ENCODE data around the gene CD248.

The CD248 gene

DNA sequence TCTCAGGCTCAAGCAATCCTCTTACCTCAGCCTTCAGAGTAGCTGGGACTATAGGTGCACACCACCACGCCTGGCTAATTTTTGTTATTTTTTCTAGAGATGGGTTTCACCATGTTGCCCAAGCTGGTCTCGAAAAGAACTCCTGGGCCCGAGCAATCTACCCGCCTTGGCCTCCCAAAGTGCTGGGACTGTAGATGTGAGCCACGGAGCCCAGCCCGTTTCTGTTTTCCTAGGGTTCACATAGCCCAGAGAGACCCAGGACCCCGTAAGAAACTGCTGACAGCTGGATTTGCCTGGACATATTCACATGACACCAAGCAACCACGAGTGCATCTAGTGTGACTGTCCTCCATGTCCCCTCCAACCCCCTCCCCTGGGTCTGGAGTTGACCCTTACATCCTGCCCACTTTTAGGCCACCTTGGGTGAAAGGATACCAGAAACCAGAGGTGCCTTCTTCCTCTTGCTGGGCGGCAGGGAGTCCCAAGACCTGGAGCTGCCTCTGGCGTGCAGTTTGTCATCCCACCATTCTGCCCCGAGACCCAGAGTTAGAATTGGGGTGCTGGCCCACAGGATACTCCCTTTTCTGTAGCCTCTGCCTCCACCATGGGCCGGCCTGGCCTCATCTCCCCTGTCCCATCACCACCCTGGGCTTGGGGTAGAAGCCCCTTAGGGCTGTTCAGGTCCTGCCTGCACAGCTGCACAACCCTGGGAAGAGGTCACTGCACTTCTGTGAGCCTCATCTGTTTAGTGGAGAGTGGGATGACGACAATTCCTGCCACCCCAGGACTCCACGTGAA, 23.0 kb upstream of the CD248 start:
- no peak for DNase-seq

DNA sequence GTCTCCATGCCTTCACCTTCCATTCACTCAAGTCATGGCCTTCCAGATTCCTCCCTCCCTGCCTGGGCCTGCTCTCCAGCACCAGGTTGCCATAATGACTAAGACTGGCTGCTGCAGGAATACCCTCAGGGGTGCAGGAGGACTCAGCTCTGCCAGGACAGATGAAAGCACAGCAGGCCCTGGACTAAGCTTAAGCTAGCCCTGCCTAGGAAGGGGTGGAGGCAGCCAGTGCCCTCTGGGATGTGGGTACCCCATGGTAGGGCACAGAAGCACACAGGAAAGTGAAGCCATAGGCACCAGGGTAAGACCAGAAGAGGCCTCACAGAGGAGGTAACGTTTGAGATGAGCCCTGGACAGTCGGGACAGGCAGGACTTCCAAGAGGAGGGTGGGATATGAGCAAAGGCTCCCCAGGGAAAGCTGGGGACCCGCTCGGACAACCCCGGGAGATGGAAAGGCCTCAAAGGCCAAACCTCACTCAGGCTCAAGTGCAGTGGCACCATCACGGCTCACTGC, 22.4 kb upstream of the CD248 start:
- no peak for DNase-seq

DNA sequence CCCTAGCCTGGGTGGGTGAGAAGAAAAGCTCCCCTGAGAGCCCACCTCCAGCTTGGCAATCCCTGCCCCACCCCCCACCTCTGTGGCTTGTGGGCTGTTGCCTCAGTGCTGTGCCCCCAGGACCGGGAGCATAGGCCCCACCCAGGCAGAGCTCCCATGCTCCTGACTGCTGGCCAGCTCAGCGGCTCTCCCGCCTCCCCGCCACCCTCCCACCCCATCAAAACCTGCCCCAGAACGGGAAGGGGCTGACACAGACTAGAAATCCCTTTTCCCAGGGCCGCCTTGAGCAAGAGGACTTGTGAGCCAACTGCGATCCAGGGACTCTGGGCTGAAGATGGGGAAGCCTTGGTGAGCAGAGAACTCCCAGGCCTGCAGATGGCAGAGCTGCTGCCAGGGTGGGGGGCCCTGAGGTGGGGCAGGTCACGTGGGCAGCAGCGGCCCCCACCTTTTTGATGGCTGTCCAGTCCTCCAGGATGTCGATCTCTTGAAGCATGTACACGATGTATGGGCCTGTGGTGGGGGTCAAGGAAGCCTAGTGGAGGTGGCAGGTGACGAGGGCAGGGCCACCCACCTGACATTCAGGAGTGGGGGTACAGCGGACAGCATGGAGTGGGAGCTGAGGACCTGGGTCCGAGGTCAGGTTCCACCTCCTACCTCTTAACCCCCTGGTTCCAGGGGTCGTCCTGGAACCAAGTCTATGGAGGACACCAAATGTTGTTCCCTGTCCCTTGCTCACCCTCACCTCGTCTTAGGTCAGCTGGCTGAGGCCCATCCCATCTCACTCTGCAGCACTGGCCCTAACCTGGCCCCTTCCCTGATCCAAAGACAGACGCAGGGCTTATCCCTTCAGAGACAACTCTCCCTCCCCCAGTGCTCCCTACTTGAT, 21.7 kb upstream of the CD248 start:
- no peak for DNase-seq

DNA sequence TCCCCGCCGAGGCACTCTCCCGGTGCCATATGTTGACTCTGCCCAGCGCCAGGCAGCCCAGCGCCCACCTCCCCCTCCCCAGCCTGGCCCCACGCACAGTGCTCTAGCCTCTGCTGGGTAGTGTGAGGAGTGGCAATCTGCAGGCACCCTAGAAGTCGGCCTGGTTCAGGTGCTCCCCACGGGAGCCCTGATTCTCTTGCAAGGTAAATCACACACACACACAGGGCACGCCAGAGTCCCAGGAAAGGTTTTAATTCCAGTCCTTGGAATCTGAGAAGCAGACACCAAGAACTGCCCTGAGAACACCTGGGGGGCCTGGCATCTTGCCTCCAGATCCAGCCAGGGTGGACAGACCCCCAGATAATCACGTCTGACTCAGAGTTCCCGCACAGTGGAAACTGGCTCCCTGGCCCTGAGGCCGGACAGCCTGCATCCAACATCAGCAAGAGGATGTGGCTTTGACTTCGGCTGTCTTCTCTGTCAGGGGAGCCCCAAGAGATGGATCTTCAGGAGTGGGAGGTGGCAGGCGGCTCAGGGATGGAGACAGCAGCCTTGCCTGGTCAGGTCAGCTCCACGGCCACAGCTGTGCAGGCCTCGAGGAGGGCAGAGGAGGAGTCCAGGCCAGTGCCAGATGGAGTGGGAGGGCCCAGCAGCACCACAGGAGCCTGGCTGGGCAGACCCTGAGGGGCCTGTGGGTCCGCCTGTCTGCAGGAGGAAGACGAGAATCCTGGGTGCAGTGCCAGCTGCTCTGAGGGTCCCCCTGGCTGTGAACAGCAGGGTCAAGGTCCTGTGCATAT, 20.5 kb upstream of the CD248 start:
- no peak for DNase-seq

DNA sequence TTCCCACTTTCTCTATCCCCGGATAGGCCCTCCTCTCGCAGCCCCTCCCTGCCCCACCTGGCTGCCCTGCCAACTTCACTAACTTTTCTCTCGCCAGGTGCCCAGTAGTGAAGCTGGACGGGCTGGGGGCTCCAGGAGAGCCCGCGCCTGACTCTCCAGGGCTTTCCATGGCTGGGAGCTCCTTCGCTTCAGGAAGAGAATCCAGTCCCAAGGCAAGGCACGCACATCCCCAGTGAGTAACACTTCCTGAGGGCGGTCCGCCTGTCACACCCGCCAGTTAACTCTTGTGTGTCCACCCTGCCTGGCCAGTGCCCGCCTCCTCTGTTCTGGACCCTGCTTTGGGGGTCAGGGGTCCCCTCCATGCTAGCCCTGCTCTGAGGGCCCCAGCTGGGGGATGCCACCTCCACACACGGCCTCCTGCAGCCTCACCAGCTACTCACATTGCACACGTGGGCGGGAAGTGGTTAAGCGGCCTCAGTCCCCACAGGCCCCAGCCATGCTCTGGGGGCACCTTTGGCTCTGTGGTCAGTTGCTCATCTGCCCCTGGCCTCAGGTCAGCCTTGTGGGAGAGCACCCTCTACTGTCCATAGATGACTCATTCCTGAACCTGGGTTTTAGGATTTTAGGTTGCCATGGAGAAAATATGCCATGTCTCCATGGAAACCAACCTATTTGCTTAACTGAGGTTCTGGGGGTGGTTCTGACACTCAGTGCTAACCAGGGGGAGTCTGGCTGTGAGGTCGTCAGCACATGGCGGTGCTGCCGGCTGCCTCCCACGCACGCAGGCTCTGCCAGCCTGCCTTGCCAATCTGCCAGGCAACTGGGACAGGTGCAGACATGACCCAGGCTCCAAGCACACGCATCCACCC, 19.6 kb upstream of the CD248 start, which contains the start of gene RIN1:
Gene RIN1, minus strand, starts transcription at position 201 of the 869 bp plus-strand sequence. Its CDS starts 32 bp downstream, at position 169.
- no peak for DNase-seq

DNA sequence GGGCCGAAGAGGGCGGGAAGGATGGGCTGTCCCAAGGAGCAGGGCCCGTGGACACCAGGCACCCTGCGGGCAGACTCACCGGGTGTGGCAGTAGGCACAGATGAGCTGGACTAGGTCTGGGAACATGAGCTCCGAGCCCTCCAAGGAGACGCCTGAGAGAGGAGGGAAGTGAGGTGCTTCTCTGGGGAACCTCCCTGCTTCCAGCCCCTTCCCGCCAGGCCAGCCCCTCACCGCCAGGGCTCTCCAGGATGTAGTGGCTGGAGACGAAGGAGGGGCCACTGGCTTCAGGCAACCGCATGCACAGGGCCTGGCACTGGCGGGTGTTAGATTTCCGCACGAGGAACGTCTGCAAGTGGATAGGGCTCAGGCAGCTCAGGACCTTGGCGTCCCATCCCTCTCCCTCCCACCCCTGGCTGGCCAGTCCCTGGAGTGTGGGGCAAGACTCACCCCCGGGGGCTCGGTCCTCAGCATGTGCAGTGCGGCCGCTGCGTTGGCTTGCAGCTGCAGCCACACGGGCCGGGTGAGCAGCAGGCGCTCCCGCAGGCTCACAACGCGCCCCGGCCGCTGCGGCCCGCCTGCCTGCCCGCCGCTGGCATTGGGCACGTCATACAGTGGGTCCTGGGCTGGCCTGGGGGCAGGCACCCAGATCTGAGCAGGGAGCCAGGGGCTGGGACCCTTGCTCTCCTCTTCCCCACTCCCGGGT, 18.8 kb upstream of the CD248 start:
- no peak for DNase-seq

DNA sequence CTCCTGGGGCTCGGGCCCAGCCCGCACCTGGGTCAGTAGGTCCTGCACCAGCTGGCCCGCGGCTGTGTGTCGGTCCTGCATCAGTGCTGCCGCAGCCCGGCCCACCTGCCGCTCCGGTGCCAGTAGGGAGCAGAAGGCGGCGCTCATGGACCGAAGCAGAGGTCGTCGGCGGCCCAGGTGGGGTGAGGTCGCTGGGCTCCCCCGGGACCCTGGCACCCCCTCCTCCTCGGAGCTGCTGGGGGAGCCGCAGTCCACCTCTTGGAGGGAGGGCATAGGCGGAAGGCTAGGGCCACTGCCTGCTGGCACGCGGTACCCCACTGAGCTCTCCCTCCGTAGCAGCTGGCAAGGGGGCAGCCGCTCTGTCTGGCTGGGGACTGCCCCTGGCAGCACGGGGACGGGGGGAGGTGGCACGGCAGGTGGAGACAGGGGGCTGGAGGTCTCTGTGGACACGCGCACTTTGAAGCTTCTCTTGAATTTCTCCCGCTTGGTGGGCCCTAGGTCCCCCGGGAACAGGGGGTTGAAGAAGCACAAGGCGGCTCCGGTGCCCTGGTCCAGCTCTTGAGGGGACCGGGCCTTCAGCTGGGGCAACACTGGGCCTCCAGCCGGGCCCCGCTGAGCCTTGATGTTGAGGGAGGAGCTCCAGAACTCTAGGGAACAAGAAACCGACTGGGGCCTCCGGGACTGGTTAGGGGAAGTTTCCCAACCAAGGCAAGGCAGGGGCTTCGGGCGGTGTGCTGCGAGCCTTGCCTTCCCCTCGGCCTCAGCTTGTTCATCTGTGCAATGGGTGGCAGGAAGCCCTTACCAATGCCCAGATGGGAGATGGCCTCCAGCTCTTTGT, 18.0 kb upstream of the CD248 start:
- DNase-seq: no peak

DNA sequence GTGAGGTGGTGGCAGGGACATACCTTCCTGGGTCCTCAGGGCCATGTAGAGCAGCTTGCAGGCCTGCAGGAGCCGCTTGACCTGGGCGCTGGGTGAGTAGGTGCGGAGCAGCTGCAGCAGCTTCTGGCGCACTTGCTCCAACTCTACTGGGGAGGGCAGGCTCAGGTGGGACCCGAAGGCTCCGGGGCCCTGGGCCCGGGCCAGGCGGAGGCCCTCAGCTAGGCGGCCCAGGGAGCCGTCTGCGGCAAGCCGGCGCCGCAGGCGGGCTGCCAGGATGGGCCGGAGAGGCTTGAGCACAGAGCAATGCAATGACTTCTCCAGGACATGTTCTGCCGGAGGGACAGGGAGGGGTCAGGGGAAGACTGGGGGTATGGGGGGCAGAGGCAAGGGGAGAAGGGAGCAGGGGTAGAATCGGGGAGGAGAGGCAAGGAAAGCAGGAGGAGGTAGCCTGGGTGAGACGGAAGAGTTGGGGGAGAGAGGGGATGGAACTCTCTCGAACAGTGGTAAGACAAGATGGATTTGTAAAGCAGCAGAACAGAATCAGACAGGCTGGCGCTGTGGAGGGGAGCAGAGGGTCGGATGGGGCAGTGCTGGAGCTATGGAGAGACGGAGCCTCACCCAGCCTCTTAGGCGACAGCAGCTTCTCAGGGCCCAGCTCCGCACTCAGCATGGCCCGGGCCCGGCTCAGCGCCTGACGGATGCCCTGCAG, 17.2 kb upstream of the CD248 start:
- DNase-seq: no peak

DNA sequence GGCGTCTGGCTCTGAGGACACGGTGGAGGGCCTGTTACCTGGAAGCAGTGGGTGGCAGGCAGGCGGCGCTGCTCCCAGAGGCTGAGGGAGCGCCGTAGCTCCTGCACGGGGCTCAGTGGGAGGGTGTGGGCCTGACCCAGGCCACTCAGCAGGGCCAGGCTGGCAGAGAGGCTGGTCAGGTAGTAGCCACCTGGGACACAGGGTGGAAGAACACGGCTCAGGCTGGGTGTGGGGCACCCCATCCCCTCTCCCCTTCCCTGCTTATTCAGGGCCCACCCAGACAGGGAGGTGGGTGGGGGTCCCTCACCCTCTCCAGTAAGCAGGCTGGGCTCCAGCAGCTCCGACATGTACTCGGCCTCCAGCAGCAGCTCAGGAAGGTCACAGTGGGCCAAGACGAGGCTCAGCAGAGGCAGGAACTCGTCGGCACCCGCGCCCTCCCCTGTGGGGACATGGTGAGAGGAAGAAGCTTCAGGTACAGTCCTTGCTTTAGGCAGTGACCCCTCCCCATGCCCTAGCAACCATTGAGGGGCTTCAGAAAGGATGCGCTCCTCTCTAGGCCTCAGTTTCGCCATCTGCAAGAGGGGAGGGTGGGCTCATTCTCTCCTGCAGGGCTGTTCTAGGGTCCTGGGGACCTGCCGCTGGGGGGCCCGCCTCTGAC, 16.5 kb upstream of the CD248 start:
- no peak for DNase-seq

DNA sequence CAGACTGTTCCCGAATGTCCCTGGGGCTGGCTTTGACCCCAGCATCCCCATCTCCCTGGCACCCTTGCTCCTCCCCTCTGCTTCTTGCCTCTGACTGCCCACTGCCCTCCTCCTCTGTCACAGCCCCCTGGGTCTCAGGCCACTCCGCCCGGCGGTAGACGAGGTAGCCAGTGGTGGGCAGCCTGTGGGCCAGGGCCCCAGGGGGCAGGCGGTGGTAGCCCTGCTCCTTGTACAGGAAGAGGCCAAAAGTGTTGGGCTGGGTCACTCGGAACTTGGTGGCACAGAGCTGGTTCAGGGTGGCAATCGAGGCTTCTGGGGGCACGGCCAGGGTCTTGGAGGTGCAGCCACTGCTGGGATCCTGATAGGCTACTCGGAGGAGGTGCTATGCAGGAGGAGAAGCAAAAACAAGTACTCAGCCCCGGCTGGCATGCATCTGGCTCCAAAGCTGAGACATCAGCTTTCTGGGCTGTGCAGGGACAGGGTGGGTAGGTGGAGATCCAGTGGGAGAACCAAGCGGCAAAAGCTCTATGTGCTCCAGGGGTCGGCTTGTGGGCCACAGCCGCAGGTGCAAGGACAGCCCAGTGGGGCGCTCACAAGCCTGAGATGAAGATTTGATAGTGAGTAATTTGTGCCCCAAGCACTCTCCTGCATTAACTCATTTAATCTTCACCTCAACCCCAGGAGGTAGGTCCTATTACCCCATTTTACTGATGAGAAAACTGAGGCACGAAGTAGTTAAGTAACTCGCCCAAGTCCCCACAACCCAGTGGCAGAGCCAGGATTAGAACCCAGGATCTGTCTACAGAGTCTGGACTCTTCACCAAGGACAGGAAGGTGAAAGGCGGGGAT, 15.8 kb upstream of the CD248 start:
- no peak for DNase-seq

DNA sequence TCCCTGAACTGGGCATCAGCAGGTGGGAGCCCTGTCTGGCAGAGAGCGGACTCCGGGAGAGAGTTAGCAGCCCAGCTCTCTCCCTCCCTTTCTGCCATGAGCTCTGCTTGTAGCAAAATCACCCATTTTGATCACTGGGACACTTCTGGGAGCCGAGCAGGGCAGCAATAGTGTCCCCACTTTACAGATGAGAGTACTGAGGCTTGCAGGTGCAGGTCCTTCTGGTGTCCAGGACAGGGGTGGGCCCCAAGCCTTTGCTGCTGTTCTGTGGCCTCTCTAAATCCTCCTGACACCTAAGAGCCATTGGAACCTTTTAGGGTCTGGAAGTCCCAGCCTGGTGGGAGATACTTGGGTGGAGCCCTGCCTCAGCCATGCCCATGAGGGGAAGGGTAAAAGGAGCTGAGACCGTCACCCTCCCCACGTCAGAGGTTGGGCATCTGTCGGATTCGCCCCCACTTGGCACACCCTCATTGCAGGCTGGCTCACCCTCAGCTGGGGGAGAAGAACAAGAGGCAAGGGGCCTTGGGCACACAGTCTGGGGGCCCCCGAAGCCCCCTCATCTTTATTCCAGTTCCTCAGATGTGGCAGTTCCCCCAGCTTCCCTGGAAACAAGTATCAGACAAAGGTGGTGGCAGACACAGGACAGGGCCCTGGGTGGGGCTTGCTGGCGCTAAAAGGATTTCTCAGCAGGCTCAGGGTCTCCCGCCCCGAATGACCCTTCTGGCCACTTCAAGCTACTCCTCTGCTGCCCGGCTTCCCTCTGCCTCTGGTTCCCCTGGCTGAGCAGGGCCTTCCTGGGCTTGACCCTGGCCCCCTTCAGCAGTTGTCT, 14.9 kb upstream of the CD248 start:
- no peak for DNase-seq

DNA sequence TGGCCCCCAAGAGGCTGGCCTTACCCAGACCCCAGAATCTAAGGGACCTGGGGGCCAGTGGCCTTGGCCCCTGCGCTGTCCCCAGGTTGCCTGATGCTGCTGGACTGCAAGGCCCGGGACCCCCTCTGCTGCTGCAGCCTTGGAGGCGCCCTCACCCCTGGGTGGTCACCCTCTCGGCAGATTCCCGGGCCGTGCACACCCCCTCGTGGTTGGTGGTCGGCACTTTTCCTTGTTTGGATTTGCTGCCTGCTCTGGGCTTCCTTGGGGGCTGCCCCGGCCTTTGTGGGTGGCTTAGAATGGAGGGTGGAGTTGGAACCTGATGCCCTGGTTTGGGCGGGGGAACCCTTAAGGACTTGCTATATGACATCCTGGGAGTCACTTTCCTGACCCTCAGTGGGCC, 14.1 kb upstream of the CD248 start:
- DNase-seq: no peak

DNA sequence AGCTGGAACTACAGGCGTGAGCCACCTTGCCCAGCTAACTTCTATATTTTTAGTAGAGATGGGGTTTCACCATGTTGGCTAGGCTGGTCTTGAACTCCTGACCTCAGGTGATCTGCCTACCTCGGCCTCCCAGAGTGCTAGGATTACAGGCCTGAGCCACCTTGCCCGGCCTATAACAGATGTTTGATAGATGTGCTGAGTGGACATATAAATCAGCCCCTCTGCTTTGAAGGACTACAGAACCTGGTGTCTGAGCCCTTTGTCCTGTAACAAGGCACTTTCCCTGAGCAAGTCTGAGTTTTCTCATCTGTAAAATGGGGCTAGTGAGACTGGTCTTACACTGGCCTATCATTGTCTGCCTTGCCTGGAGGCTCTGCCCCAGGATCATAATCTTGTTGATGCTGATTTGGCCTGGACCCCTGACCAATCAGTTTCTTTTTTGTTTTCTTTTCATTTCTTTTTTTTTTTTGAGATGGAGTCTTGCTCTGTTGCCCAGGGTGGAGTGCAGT, 12.4 kb upstream of the CD248 start:
- no peak for DNase-seq

DNA sequence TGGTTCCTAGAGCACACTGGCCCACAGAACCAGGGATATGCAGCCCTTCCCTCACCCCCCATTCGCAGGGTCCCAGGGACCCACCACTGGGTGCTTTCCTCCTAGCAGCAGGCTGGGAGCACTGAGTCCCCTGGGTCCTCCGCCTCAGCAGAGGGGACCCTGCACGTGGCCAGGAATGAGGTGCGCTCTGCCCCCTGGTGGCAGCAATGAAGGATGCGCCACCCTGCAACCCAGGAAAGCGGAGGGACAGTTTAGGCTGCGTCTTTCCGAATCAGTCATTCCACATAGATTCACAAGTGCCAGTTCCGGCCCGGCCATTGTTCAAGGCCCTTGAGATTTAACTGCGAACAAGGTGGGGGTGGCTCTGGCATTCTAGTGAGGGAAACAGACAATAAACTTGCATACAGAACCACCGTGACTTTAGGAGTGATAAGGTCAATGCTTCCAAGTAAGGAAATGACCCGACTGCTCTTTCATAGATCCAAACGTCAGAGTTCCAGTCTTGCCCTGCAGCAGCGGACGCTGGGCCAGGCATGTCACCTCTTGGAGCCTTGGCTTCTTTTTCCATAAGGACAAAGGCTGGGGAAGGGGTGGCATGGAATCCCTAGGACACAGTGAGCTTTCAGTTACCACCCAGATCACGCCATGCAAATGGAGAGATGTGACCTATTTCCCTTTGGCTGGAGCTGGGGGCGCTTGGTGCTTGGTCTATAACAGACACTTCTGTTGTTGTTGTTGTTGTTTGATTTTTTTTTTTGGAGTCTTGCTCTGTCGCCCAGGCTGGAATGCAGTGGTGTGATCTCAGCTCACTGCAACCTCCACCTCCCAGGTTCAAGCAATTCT, 11.7 kb upstream of the CD248 start:
- peak; percentile 33 for DNase-seq

DNA sequence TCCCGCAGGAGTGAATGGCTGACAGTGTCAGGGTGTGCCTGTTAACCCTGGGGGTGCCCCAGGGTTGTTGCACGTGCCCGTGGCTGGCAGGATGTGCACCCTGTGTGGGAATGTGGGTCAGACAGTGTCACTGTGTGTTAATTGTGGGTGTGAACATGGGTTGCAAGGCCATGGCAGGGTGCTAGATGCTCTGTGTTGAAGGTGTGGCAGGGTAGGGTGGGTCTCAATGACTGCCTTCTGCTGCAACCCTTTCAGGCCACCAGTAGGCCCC, 11.1 kb upstream of the CD248 start:
- DNase-seq: no peak
